Activated CD8-positive, alpha-beta T cell treated with anti-CD3 and anti-CD28 coated beads for 36 hours (primary cell): ENCODE data around the gene TEP1. TPM values are rescaled to one million over a fixed set of nuclear protein-coding genes. Genes with fewer than 3 reads are reported as not detected.

ENCODE experiments used
- ATAC-seq: fragments of 200-7000 bp; cut with Tn5 transposase; one replicate; pipeline ENCODE4 v1.10.0; 2021; ENCODE audit warnings: mild to moderate bottlenecking, moderate library complexity
- CTCF ChIA-PET: fragments of 350-600 bp; sonication (Branson Sonifier 250); formaldehyde crosslinking; loops from one replicate; lab custom pipeline; 2021; ENCODE audit warnings: antibody characterized with exemption; lab: Charles Lee
- POLR2A ChIA-PET: fragments of 350-600 bp; sonication (Branson Sonifier 250); formaldehyde crosslinking; loops from one replicate; lab custom pipeline; 2021; ENCODE audit warnings: antibody characterized with exemption; lab: Charles Lee
- DNase-seq: peaks from one replicate; pipeline ENCODE4 v3.0.0-alpha.2; 2020
- H3K27ac Mint-ChIP-seq: one replicate; pipeline ENCODE4 v1.8.0; 2021; ENCODE audit warnings: mild to moderate bottlenecking, mixed read lengths
- H3K27me3 Mint-ChIP-seq: one replicate; pipeline ENCODE4 v1.8.0; 2021; ENCODE audit warnings: mixed read lengths
- H3K36me3 Mint-ChIP-seq: one replicate; pipeline ENCODE4 v1.8.0; 2021; ENCODE audit warnings: low read depth, mixed read lengths
- H3K4me1 Mint-ChIP-seq: one replicate; pipeline ENCODE4 v1.8.0; 2021; ENCODE audit warnings: low read depth, mixed read lengths
- H3K4me3 Mint-ChIP-seq: one replicate; pipeline ENCODE4 v1.8.0; 2021; ENCODE audit warnings: mild to moderate bottlenecking, moderate library complexity, mixed read lengths
- H3K9me3 Mint-ChIP-seq: one replicate; pipeline ENCODE4 v1.8.0; 2021; ENCODE audit warnings: mixed read lengths
- intact Hi-C: fragments of 100-400 bp; cut with micrococcal nuclease; formaldehyde crosslinking; loops from one replicate; pipeline ENCODE4 v1.10.0; 2022
- total RNA-seq, 2 experiments: library from RNA; stranded (reverse); gene quantifications; one replicate each; pipeline ENCODE4 v1.2.3, GENCODE V29; 2021
- TF ChIP-seq, protein P1 (sequence below): fragments of 200-600 bp; IDR thresholded peaks from one replicate; pipeline ENCODE4 v1.8.0; 2022; ENCODE audit warnings: antibody characterized with exemption, mild to moderate bottlenecking

TEP1 gene
- total RNA-seq: 10 to 100 TPM; 22.8 to 25.3 TPM

DNA sequence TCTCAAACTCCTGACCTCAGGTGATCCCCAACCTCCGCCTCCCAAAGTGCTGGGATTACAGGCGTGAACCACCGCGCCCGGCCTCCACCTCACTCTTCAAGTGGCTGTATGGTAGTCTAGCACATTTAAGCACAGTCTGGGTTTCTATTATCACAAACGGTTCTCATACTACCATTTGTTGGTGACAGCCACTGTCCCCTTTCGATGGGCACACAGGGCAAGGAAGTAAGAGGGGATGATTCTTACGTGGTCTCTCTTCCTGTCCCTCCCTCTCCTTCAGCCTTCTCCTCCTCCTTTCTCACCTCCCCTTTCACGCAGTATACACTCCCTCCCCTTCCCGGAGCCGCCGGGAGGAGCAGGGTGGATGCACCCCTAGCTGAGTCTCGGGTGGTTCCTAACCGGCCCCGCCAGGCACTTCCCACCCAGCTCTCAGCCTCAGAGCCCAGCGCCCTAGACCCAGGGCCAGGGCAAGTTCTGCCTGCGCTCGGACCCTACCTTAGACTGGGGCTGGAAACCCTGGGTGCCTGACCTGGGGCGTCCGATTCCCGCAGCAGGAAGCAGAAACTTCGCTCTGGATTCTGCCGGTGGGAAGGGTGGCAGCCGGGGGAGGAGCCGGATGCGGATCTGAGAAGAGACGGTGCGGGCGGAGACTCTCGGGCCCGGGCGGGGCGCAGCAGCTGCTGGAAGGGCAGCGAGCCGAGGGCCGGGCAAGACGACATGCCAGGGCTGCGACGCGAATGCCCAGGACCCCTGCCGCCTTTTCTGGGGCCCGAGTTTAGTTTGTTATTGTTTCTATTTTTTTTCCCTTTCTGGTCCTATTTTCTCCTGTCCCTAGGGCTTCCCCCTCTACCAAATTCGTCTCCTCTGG, at the start of gene TEP1:
TSS of gene TEP1 (minus strand) at position 626 of the 868 bp plus-strand sequence. CDS start 5,062 bp downstream, outside the sequence.
- ChIA-PET POLR2A (interaction anchor here (0.7 to 4.7 kb wide), 12 partner anchors 12 to 269 kb away, joined by 3 to 43 read pairs (median 6); partner anchors contain the start of genes APEX1, OSGEP, PARP2 and PIP4P1), CTCF (interaction anchor here (0.9 to 3.9 kb wide), 13 partner anchors 8 to 278 kb away, joined by 3 to 72 read pairs (median 12); partner anchors contain the start of genes APEX1, CCNB1IP1, OSGEP and PIP4P1)
- peak; percentile 82 for ATAC-seq

DNA sequence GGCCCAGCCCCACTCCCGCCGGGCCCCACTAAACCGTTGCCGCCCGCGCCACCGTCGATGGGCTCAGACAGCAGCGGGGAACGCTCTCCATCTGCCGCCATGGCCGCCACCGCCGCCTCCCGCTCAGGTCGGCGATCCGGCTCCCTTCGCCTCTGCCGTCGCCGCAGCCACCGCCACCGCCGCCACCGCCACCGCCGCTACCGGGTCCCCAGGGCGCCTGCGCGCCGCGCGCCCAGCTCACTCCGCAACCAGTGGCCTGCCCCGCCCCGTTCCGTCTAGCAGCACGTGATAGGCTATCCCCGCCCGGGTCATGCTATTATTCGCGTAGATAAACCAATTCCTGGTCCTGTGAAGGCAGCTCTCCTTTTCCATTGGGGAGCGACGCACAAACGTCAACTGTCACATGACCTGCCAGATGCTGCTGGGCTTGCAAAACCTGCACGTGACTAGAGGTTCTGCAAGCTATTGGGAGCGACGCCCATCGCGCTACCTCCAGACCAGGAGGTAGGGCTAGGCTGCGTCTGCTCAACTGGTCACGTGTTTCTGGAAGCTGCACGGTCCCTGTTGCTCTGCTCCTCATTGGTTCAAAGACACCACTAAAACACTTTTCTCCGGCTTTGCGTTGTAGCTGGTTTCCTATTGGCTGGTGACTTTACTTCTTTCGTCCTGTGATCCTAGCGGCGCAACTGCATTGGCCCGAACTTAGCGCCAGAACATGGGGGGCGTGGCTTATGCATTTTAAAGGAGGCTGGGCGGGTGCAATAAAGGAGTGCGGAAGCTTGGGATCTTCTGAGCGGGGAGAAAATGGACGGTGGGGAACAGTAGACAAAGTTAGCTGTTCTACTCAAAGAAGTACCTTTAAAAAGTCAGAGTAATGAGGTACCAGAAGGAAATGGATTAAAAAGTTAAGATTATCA, 48.2 kb upstream of the TEP1 start, which contains the start of gene PIP4P1:
TSS of gene PIP4P1 (minus strand) at position 210 of the 917 bp plus-strand sequence. CDS start at position 101, 109 bp downstream.
- peak; percentile 99 for DNase-seq
- CTCF ChIA-PET: interaction anchor here (0.8 to 3.2 kb wide), 9 partner anchors 9 to 642 kb away, joined by 3 to 29 read pairs (median 4); partner anchors contain the start of gene TEP1
- peak; percentile 95 for ATAC-seq
- H3K36me3 Mint-ChIP-seq: peaks cover 21% of the 10 kb centered on the region
- no peaks in the 10 kb centered on the region for H3K27me3 Mint-ChIP-seq
- H3K9me3 Mint-ChIP-seq: no peaks in the 10 kb centered on the region
- peaks cover 26% of the 10 kb centered on the region for H3K4me1 Mint-ChIP-seq
- H3K27ac Mint-ChIP-seq: peak within 1 kb of the TSS; percentile 98
- H3K4me3 Mint-ChIP-seq: peak within 1 kb of the TSS; percentile 90
- TF ChIP-seq, protein P1, sequence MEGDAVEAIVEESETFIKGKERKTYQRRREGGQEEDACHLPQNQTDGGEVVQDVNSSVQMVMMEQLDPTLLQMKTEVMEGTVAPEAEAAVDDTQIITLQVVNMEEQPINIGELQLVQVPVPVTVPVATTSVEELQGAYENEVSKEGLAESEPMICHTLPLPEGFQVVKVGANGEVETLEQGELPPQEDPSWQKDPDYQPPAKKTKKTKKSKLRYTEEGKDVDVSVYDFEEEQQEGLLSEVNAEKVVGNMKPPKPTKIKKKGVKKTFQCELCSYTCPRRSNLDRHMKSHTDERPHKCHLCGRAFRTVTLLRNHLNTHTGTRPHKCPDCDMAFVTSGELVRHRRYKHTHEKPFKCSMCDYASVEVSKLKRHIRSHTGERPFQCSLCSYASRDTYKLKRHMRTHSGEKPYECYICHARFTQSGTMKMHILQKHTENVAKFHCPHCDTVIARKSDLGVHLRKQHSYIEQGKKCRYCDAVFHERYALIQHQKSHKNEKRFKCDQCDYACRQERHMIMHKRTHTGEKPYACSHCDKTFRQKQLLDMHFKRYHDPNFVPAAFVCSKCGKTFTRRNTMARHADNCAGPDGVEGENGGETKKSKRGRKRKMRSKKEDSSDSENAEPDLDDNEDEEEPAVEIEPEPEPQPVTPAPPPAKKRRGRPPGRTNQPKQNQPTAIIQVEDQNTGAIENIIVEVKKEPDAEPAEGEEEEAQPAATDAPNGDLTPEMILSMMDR: no peak
- intact Hi-C loops: loop anchor here (5.0 kb wide), 2 partner anchors 119 to 221 kb away; partner anchors contain the start of genes PARP2 and RNASE4
- POLR2A ChIA-PET: interaction anchor here (0.9 to 2.6 kb wide), 11 partner anchors 8 to 118 kb away, joined by 3 to 20 read pairs (median 4); partner anchors contain the start of genes PARP2, PNP and TEP1

More for the DNA sequence above, at the start of gene TEP1:
- Mint-ChIP-seq H3K4me1 (peaks cover 45% of the 10 kb centered on the region), H3K36me3 (peaks cover 2% of the 10 kb centered on the region), H3K27ac (peak within 1 kb of the TSS; percentile 97), H3K27me3 (no peaks in the 10 kb centered on the region), H3K9me3 (no peaks in the 10 kb centered on the region), H3K4me3 (peak within 1 kb of the TSS; percentile 92)
- peak; percentile 85 for DNase-seq
- intact Hi-C loops: loop anchor here (2.0 to 5.0 kb wide), 3 partner anchors 42 to 199 kb away; partner anchors contain the start of genes APEX1, CCNB1IP1 and OSGEP
- TF ChIP-seq, protein P1: no peak

DNA sequence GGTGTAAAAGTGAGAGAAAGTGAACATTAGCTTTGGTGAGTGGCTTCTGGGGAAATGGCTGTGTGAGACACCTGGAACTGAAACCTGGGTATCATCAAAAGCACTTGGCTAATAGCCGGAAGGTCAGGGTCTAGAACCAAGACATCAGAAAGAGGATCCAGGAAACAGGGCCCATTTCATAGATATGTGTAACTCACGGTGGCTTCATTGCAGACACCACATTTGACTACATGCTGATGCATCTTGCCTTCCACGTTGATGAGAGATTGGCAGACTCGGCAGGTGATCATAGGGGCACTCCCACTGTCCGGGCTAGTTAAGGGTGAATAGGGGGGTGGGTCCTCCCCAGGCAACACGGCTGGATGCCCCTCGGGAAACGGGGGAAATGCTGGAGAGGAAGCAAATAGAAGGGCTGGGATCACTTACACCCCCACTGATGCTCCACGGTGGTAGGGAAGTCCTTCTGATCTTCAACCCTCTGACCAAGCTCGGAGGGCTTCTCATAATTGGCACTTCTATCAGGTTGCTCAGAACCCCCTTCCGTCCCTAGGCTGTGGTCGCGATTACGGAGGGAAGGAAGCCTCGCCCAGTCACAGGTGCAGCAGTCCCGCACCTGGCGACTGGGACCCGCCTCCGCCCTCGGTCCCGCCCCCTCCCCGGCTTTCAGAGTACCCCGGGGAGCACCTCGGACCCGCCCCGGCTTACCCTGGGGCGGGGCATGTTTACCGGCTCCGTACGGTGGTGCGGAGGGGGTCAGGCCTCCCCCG, 47.3 kb upstream of the TEP1 start:
- peak; percentile 59 for DNase-seq
- TF ChIP-seq, protein P1: no peak

More for the DNA sequence above, 47.3 kb upstream of the TEP1 start:
- peak; percentile 1 for ATAC-seq
- ChIA-PET POLR2A (interaction anchor here (0.9 to 2.6 kb wide), 6 partner anchors 9 to 118 kb away, joined by 3 to 20 read pairs (median 7); partner anchors contain the start of genes PARP2, PNP and TEP1), CTCF (interaction anchor here (1.0 to 3.2 kb wide), 6 partner anchors 46 to 643 kb away, joined by 3 to 29 read pairs (median 4); partner anchors contain the start of gene TEP1)
- peak overlapping the region; percentile 95 for H3K27ac Mint-ChIP-seq
- H3K4me1 Mint-ChIP-seq: peaks cover 26% of the 10 kb centered on the region
- no peaks in the 10 kb centered on the region for H3K9me3 Mint-ChIP-seq
- peaks cover 21% of the 10 kb centered on the region for H3K36me3 Mint-ChIP-seq
- intact Hi-C loops: loop anchor here (5.0 kb wide), 2 partner anchors 118 to 222 kb away; partner anchors contain the start of genes PARP2 and RNASE4
- H3K27me3 Mint-ChIP-seq: no peaks in the 10 kb centered on the region
- peak overlapping the region; percentile 90 for H3K4me3 Mint-ChIP-seq
